ENCODE results near the gene ATP6V1G2.
"Not testable (repeated sequence)": the region's sequence is repeated elsewhere in the genome, so short reads cannot be mapped to it uniquely, and the experiment has no call there.

The ATP6V1G2 gene

DNA sequence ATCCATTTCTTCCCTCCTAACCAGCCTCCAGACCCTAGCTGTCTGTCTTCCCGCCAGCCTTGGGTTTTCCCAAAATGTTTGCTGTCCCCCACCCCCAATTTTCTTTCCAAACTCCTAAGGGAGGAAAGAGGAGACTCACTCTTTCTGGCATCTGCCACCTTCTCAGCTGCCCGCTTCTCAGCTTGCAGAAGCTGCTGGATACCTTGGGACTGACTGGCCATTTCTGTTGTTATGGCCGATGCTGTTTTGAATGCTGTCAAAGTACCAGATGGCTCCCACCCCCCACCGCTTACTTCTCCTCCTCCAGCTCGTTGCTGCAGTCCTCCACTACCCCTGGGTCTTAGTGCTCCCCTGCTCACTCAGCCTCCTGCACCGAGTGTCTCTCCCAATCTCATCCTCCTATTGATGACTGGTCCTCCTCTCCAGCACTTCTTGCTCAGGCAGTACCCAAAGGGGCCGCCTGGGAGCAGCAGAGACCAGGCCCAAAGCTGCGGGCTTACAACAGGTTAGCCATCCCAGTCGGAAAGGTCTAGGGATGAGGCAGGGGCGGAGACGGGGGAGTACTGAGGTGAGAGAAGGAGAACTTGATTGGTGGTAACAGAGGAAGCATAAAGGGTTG, at the start of gene ATP6V1G2:
TSS of gene ATP6V1G2 (minus strand) at position 270 of the 619 bp plus-strand sequence. CDS start at position 221, 49 bp downstream.
- DNase-seq: peak; percentile 94

GRCh38 chr6:31592396-31592771, 46.0 kb upstream of the ATP6V1G2 start:
- no peak for DNase-seq

GRCh38 chr6:31590691-31591090, 44.3 kb upstream of the ATP6V1G2 start:
- not testable (repeated sequence) for DNase-seq

DNA sequence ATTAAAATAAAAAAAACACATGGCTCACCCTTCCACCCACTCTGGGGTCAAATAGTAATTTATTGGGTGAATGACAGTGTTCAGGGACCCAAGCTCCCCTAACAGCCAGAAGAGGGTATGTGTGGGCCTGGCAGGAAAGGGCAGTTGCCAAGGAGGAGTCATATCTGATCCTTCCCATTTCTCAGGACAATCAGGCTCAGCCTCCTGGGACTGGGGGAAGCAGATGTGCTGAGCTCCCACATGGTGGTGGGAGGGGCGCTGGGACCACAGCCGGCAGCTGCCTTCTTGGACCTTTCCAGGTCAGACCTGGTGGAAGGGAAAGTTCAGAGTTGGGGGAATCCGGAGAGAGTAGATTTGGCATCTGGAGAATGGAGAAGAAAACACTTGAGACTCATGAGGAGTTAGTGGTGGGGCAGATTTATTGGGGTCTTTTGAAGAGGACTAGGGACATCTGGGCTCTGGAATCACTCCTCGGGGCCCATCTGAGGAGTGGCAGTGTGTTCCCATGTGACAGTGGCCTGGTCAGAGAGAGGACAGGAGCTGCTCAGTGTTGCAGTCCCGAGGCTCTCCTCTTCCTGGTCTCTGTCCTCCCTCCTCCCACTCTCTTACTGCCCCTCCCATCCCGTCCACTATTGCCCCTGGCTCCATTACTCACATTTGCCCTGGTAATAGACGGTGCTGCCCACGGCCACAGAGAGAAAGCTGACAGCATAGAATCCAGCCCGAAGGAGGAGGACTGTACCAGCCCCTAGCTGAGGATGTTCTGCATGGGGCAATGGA, 42.7 kb upstream of the ATP6V1G2 start:
- no peak for DNase-seq

- no peak for DNase-seq
These were observed 41.7 kb upstream of the ATP6V1G2 start for GRCh38 chr6:31587791-31588777.

- DNase-seq: no peak
These were observed 40.3 kb upstream of the ATP6V1G2 start for GRCh38 chr6:31586599-31587281.

- DNase-seq: no peak
These were observed 39.6 kb upstream of the ATP6V1G2 start, which contains the start of gene LST1 for GRCh38 chr6:31586008-31586407. Gene LST1 (plus strand): TSS chr6:31586277. CDS start chr6:31587300, 1,023 bp downstream.

- peak; percentile 65 for DNase-seq
These were observed 39.1 kb upstream of the ATP6V1G2 start for GRCh38 chr6:31585491-31585890.

DNA sequence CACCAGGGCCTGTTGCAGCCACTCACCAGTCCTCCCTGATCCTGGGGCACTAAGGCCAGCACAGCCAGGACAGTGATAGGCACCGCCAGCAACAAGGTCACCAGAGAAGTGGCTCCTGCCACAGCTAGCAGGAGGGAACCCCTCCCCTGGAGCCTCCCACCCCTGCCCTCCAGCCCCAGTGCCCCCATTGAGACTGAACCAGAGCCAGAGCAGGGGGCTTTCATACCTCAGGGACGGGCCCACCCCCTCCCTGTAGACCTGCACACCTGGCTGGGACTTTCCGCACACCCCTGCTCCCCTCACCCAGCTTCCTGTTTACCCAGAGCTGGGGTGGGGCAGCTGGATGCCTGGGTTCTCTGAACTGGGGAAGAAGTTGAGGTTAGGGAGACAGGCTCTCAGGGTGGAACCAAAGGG, 35.8 kb upstream of the ATP6V1G2 start, which contains the start of gene LTB:
TSS of gene LTB (minus strand) at position 195 of the 414 bp plus-strand sequence. CDS start at position 188, 7 bp downstream.
- DNase-seq: peak; percentile 30

DNA sequence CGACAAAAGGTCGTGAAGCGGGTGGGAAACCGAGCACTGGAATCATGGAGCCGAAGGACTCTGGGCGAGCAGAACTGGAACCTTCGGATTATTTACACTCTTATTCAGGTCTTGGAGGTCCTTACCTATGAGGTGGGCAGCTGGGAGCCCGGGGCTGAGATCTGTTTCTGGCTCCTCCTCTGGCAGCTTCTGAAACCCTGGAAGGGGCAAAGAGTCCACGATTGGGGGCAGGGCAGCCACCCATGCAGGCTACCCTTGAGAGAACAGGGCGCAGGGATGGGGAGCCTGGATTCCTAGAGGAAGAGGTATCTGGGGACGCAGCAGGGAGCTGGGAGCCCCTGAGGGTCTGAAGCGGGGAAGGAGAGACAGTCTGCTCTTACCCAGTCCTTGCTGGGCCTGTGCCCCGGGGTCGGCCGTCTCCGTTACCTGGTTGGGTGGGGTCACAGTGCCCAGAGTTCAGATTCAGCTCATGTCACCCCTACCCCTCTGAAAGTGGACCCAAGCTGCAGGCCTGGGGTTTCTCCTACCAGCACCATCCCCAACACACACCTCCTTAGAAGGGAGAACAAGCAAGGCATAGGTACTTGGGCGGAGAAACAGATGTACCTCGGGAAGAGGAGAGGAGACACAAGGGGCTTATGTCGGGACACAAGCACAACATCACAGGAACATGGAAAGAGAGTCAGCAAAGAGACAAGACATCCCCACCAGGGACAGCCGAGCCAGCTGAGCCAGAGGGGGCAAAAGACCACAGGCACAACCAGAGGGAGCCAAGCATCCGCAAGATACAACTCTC, 35.2 kb upstream of the ATP6V1G2 start:
- DNase-seq: no peak

GRCh38 chr6:31580807-31581433, 34.5 kb upstream of the ATP6V1G2 start:
- peak; percentile 86 for DNase-seq

DNA sequence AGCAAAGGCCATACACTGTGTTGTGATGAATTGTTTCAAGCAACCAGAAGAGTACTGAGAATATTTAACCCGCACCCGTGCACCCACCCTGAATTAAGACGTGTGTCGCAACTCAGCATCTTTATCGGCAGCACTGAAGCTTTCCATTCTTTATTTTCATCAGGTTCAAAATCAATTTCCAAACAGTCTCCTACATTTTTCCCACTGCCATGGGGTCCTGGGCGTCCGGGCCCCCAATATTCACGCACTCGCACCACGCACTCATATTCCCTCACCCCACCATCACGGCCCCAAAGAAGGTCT, 34.0 kb upstream of the ATP6V1G2 start:
- no peak for DNase-seq

DNA sequence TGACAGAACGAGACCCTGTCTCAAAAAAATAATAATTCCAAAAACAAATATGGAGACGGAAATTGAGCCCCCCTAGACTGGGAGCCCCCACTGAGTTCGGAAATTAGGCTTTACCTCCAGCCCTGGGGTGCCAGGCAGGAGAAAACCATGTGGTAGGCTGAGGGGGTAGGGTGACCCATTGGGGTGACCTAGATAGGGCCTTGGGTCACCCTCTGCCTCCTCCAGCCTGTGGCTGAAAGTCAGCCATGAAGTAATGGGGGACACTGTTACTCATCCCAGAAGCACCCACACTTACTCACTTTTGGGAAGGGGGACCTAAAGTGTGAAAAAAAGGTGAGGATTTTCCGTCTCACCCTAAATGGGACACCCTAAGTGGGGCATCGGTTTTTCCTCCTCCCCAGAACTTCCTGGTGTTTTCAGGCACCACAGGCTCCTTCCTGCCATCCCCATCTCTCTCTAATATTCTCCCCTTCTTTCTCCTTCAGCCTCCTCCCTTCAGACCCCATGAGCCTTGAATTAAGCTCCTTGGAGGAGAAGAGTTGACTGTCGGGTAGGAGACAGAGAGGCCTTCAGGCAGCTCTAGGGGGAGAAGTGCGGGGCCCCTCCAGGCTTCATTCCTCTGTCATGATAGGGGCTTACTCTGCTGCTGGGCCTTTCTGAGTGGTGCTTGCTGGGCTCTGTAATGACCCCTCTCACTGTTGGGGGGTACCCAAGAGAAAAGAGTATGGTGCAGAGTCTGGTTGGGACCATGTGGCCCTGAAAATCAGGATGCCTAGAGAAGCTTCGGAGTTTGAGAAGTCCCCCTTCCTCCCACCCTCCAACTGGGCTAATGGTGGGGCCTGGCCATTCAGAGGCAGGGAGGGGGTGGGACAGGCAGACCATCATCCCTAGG, 33.4 kb upstream of the ATP6V1G2 start:
- peak; percentile 35 for DNase-seq

GRCh38 chr6:31579119-31579505, 32.7 kb upstream of the ATP6V1G2 start:
- DNase-seq: peak; percentile 35

GRCh38 chr6:31578184-31579118, 32.0 kb upstream of the ATP6V1G2 start:
- peak; percentile 30 for DNase-seq

- DNase-seq: no peak
These were observed 31.2 kb upstream of the ATP6V1G2 start for GRCh38 chr6:31577579-31577966.

GRCh38 chr6:31576897-31577578, 30.6 kb upstream of the ATP6V1G2 start:
- peak; percentile 52 for DNase-seq

GRCh38 chr6:31575952-31576685, 29.7 kb upstream of the ATP6V1G2 start:
- no peak for DNase-seq

All from stimulated activated CD4-positive, alpha-beta T cell treated with anti-CD3 and anti-CD28 coated beads, Interleukin-1b, Interleukin-23, amount 100 ng/mL, for 48 hours (primary cell).